A673 (cell line): ENCODE data around the gene TRAP1. TPM values are rescaled to one million over a fixed set of nuclear protein-coding genes. Genes with fewer than 3 reads are reported as not detected.

Experiments
- BruUV-seq: library from RNA; stranded (reverse); fragments of 400-500 nt; replicated peaks from 2 replicates; lab custom pipeline; 2021; lab: Mats Ljungman, UMichigan
- CTCF ChIA-PET: fragments of 300-600 bp; sonication (Branson Sonifier 250); formaldehyde crosslinking; loops from one replicate; lab custom pipeline; 2022; ENCODE audit warnings: antibody characterized with exemption; lab: Charles Lee
- POLR2A ChIA-PET: fragments of 300-600 bp; sonication (Branson Sonifier 250); formaldehyde crosslinking; loops from one replicate; lab custom pipeline; 2022; ENCODE audit warnings: antibody characterized with exemption; ENCODE audit not compliant: low non-redundant PET; lab: Charles Lee
- DNase-seq: peaks from one replicate; pipeline ENCODE4 v3.0.0-alpha.2; 2015; ENCODE audit warnings: low spot score
- H3K27ac ChIP-seq: fragments of 200-600 bp; sonication (generic); 2 replicates; pipeline ENCODE4 v1.5.1; 2016; ENCODE audit warnings: mixed run types, low read depth, mild to moderate bottlenecking, mixed read lengths, antibody characterized with exemption, low read length; ENCODE audit not compliant: poor library complexity, severe bottlenecking
- H3K27me3 ChIP-seq: fragments of 200-600 bp; sonication (generic); replicated peaks from 2 replicates; pipeline ENCODE4 v1.6.1; 2017; ENCODE audit warnings: mixed run types, low read depth, mild to moderate bottlenecking, mixed read lengths, antibody characterized with exemption, low read length; ENCODE audit not compliant: insufficient read depth, poor library complexity
- H3K36me3 ChIP-seq: fragments of 200-600 bp; sonication (generic); 2 replicates; pipeline ENCODE4 v1.6.1; 2016; ENCODE audit warnings: mixed run types, mild to moderate bottlenecking, mixed read lengths, antibody characterized with exemption, low read length; ENCODE audit not compliant: insufficient read depth, poor library complexity, severe bottlenecking
- H3K4me1 ChIP-seq: fragments of 200-600 bp; sonication (generic); 2 replicates; pipeline ENCODE4 v1.6.1; 2017; ENCODE audit warnings: mixed run types, mild to moderate bottlenecking, mixed read lengths, antibody characterized with exemption, low read length; ENCODE audit not compliant: insufficient read depth, poor library complexity, severe bottlenecking
- H3K4me3 ChIP-seq: fragments of 200-600 bp; sonication (generic); 2 replicates; pipeline ENCODE4 v1.5.1; 2016; ENCODE audit warnings: low read depth, mixed run types, mild to moderate bottlenecking, mixed read lengths, low read length; ENCODE audit not compliant: poor library complexity, severe bottlenecking
- H3K9me3 ChIP-seq: fragments of 200-600 bp; sonication (generic); 2 replicates; pipeline ENCODE4 v1.6.1; 2016; ENCODE audit warnings: mixed run types, low read depth, mild to moderate bottlenecking, mixed read lengths, antibody characterized with exemption, low read length; ENCODE audit not compliant: poor library complexity, severe bottlenecking
- EZH2 ChIP-seq: fragments of 200-600 bp; sonication (generic); IDR thresholded peaks from 2 replicates; pipeline ENCODE4 v1.6.1; 2017; ENCODE audit warnings: borderline replicate concordance, low read depth, mild to moderate bottlenecking, mixed read lengths, antibody characterized with exemption, low read length; ENCODE audit not compliant: poor library complexity, severe bottlenecking
- intact Hi-C: fragments of 100-400 bp; cut with micrococcal nuclease; formaldehyde crosslinking; loops from one replicate; pipeline ENCODE4 v1.10.0; 2022; ENCODE audit not compliant: unreplicated experiment
- total RNA-seq: library from RNA; stranded (reverse); gene quantifications from 2 replicates; pipeline ENCODE4 v1.2.3, GENCODE V29; 2021
- TF ChIP-seq, protein P1 (sequence below): fragments of 300-800, 200-600 bp; sonication (generic); conservative IDR thresholded peaks from 2 replicates; pipeline ENCODE4 v1.5.1; 2017; ENCODE audit warnings: low read depth, mild to moderate bottlenecking, antibody characterized with exemption, low read length, moderate library complexity, mixed read lengths

Gene TRAP1
- total RNA-seq, 1 experiment from 2014 or later: 280 TPM

DNA sequence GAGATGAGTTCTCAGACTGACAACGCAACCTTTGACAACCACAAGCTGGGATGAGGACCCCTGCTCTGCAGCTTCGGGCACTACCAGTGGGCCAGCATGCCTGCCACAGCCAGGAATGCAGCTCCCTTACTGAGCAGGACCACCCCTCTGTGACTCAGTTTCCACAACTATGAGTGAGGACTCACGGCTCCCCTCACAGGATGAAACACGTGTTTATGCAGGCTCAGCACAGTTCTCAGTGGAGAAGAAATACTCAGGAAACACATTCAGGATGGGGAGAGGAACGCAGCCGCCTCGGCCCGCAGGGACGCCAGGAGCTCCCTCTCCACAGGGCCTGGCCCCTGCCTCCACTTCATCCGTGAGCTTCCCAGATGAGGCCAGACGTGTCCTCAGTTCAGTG is 48.7 kb downstream of the TRAP1 start:
- Histone ChIP-seq H3K27ac (no peak overlapping the region), H3K36me3 (peaks cover 63% of the 10 kb centered on the region), H3K27me3 (no peaks in the 10 kb centered on the region), H3K4me3 (no peak overlapping the region), H3K9me3 (no peaks in the 10 kb centered on the region), H3K4me1 (no peaks in the 10 kb centered on the region)
- POLR2A ChIA-PET: no interaction called here
- no TSS peak for BruUV-seq
- TF ChIP-seq, protein P1, sequence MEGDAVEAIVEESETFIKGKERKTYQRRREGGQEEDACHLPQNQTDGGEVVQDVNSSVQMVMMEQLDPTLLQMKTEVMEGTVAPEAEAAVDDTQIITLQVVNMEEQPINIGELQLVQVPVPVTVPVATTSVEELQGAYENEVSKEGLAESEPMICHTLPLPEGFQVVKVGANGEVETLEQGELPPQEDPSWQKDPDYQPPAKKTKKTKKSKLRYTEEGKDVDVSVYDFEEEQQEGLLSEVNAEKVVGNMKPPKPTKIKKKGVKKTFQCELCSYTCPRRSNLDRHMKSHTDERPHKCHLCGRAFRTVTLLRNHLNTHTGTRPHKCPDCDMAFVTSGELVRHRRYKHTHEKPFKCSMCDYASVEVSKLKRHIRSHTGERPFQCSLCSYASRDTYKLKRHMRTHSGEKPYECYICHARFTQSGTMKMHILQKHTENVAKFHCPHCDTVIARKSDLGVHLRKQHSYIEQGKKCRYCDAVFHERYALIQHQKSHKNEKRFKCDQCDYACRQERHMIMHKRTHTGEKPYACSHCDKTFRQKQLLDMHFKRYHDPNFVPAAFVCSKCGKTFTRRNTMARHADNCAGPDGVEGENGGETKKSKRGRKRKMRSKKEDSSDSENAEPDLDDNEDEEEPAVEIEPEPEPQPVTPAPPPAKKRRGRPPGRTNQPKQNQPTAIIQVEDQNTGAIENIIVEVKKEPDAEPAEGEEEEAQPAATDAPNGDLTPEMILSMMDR: no peak
- TF ChIP-seq EZH2: no peak
- intact Hi-C loops: no loop called here
- CTCF ChIA-PET: no interaction called here
- DNase-seq: no peak

DNA sequence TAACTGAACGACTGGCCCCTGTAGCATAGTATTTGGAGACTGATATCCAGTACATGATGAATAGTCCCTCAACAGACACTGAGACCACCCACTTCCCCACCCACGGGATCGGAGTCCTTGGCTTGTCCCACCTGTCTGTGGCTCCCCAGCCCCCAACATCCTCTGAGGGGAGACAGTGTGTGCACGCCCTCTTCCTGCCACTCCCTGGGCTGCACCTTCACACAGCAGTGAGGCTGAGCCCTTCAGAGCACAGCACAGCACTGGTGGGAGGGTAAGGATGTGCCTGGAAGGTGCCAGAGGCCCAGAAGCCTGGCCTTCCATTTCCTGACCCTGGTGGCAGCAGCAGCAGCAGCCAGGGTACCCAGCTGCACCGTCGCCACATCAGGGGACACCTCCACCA is 51.8 kb downstream of the TRAP1 start:
- H3K4me1 ChIP-seq: no peaks in the 10 kb centered on the region
- BruUV-seq: no TSS peak
- H3K36me3 ChIP-seq: peaks cover 75% of the 10 kb centered on the region
- CTCF ChIA-PET: interaction anchor here (0.5 kb wide), 1 partner anchor 275 kb away, joined by 4 read pairs; no protein-coding TSS in a partner anchor
- POLR2A ChIA-PET: no interaction called here
- TF ChIP-seq, protein P1: no peak
- TF ChIP-seq EZH2: no peak
- DNase-seq: no peak
- no peak overlapping the region for H3K27ac ChIP-seq
- intact Hi-C loops: no loop called here
- no peaks in the 10 kb centered on the region for H3K27me3 ChIP-seq
- no peak overlapping the region for H3K4me3 ChIP-seq
- H3K9me3 ChIP-seq: no peaks in the 10 kb centered on the region

DNA sequence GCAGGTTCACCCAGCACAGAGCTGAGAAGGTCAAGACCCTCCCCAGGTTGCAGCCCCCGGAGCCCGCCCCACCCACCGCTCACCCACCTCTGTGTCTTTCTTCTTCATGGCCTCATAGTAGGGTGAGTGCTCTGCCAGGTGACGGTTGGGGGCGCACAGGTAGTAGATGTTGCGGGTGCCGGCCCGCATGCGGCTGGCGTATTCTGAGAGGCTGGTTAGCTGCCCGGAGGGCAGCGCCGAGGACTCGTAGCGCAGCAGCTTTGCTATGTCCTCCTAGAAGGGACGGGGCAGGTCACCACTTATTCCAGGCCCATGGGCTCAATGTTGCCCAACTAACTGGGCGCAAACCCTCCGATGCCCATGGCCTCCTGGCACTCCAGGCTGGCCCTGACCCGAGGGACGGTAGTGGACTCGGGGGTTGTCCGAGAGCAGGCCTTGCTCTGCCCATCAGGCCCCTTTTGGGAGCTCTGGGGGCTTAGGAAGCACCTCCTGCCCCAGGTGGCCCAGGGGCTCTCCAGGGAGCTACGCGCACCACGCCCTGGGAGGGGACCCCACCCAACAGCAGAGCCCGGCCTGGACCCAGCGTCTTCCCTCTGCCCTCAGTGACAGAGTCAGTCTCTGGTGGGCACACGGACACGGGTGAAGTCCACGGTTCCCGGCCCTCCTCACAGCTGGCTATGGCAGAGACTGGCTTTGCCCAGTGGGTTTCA is 53.0 kb downstream of the TRAP1 start:
- H3K36me3 ChIP-seq: peaks cover 81% of the 10 kb centered on the region
- ChIA-PET CTCF (no interaction called here), POLR2A (no interaction called here)
- no peak for DNase-seq
- intact Hi-C loops: no loop called here
- no TSS peak for BruUV-seq
- TF ChIP-seq, protein P1: no peak
- TF ChIP-seq EZH2: no peak
- H3K4me3 ChIP-seq: no peak overlapping the region
- no peak overlapping the region for H3K27ac ChIP-seq
- no peaks in the 10 kb centered on the region for H3K9me3 ChIP-seq
- H3K4me1 ChIP-seq: no peaks in the 10 kb centered on the region
- no peaks in the 10 kb centered on the region for H3K27me3 ChIP-seq
